SKM-1 treated with dmso at 0.1 percent for 144 hours (cell line): ENCODE data around the gene KIFC3.
"Not testable (repeated sequence)": the region's sequence is repeated elsewhere in the genome, so short reads cannot be mapped to it uniquely, and the experiment has no call there.

Experiments used
- DNase-seq: peaks from one replicate; lab custom pipeline; 2025; ENCODE audit not compliant: unreplicated experiment; lab: John Stamatoyannopoulos, UW

The KIFC3 gene

GRCh38 chr16:57755726-57756423 is 46.4 kb downstream of the KIFC3 start:
- DNase-seq, result no peak

GRCh38 chr16:57755061-57755684 is 47.1 kb downstream of the KIFC3 start:
- DNase-seq, result no peak

- no peak for DNase-seq
Measured at GRCh38 chr16:57754354-57755060, 47.8 kb downstream of the KIFC3 start.

- DNase-seq, result no peak
Measured at GRCh38 chr16:57753448-57754353, 48.6 kb downstream of the KIFC3 start.

- DNase-seq, result no peak
Measured at GRCh38 chr16:57752581-57753447, 49.5 kb downstream of the KIFC3 start.

GRCh38 chr16:57752203-57752580 is 50.1 kb downstream of the KIFC3 start:
- DNase-seq, result no peak

GRCh38 chr16:57751539-57752202 is 50.6 kb downstream of the KIFC3 start:
- DNase-seq, result no peak

GRCh38 chr16:57750796-57751538 is 51.3 kb downstream of the KIFC3 start:
- no peak for DNase-seq

- no peak for DNase-seq
Measured at GRCh38 chr16:57749856-57750452, 52.3 kb downstream of the KIFC3 start.

- DNase-seq, result no peak
Measured at GRCh38 chr16:57749101-57749692, 53.1 kb downstream of the KIFC3 start.

- DNase-seq, result no peak
Measured at GRCh38 chr16:57748596-57748995, 53.7 kb downstream of the KIFC3 start.

GRCh38 chr16:57747996-57748395 is 54.3 kb downstream of the KIFC3 start:
- no peak for DNase-seq

- no peak for DNase-seq
Measured at GRCh38 chr16:57747496-57747895, 54.8 kb downstream of the KIFC3 start.

- DNase-seq, result no peak
Measured at GRCh38 chr16:57747091-57747490, 55.2 kb downstream of the KIFC3 start.

- not testable (repeated sequence) for DNase-seq
Measured at GRCh38 chr16:57746316-57746715, 56.0 kb downstream of the KIFC3 start.

- no peak for DNase-seq
Measured at GRCh38 chr16:57745768-57746167, 56.5 kb downstream of the KIFC3 start.

GRCh38 chr16:57744642-57744903 is 57.7 kb downstream of the KIFC3 start:
- no peak for DNase-seq

- DNase-seq, result no peak
Measured at GRCh38 chr16:57743886-57744641, 58.2 kb downstream of the KIFC3 start.
